HepG2 (cell line): ENCODE results near the gene PIGW. TPM values are rescaled to one million over a fixed set of nuclear protein-coding genes. Genes with fewer than 3 reads are reported as not detected.

Experiments
- CHD2 ChIP-seq: IDR thresholded peaks from 2 replicates; pipeline ENCODE4 v1.6.1; 2011; ENCODE audit warnings: low read depth, low read length, improper control_type of control experiment
- HNF4G ChIP-seq, 2 experiments: sonication (generic) in 1 of 2; formaldehyde crosslinking in 1 of 2; IDR thresholded peaks; 2 replicates each; pipeline versions ENCODE4 v1.4.0 to v1.6.1; 2011 to 2020; ENCODE audit warnings: borderline replicate concordance in 2 of 2, low read depth in 2 of 2, mild to moderate bottlenecking in 2 of 2, low read length in 1 of 2, missing genetic modification reagents in 1 of 2, moderate library complexity in 1 of 2
- MTF2 ChIP-seq: sonication (generic); formaldehyde crosslinking; IDR thresholded peaks from 2 replicates; pipeline ENCODE4 v1.5.0; 2020; ENCODE audit warnings: missing genetic modification reagents, borderline replicate concordance
- RFXANK ChIP-seq: IDR thresholded peaks from 2 replicates; pipeline ENCODE4 v1.6.1; 2016
- TAF15 ChIP-seq: fragments of 200-400 bp; formaldehyde crosslinking; IDR thresholded peaks from one replicate; pipeline ENCODE4 v1.6.1; 2018; ENCODE audit warnings: mild to moderate bottlenecking, low read depth, low read length; ENCODE audit not compliant: poor library complexity, severe bottlenecking
- ZNF205 ChIP-seq: IDR thresholded peaks from 2 replicates; pipeline ENCODE4 v1.6.1; 2018; ENCODE audit warnings: missing biosample characterization, missing genetic modification reagents
- ZNF343 ChIP-seq: sonication (generic); formaldehyde crosslinking; IDR thresholded peaks from 2 replicates; pipeline ENCODE4 v1.4.0; 2020; ENCODE audit warnings: mild to moderate bottlenecking, missing genetic modification reagents
- ZNF431 ChIP-seq: sonication (generic); formaldehyde crosslinking; IDR thresholded peaks from 2 replicates; pipeline ENCODE4 v1.9.0; 2022; ENCODE audit warnings: missing genetic modification reagents, low read depth, mild to moderate bottlenecking, borderline replicate concordance
- ZNF879 ChIP-seq: sonication (generic); formaldehyde crosslinking; IDR thresholded peaks from 2 replicates; pipeline ENCODE4 v1.8.1; 2023; ENCODE audit warnings: missing genetic modification reagents
- polyA plus RNA-seq, 8 experiments: library from polyadenylated mRNA; depleted of rRNA in 3 of 8; stranded (reverse) in 7 of 8; unstranded in 1 of 8; fragments of >200 nt; fragmentation: Illumina TruSeq in 4 of 8; extraction: Trizol in 4 of 8; gene quantifications; 2 replicates each; pipeline versions ENCODE4 v1.2.1 to v1.2.3, GENCODE V29; 2011 to 2016; ENCODE audit warnings: low read depth in 4 of 8, missing spikeins in 1 of 8, mixed read lengths in 1 of 8; ENCODE audit not compliant: insufficient read depth in 1 of 8
- total RNA-seq, 5 experiments: library from RNA; depleted of rRNA; stranded (reverse); fragments of >200 nt; fragmentation: Illumina TruSeq; extraction: Trizol; gene quantifications; 2 replicates each; pipeline ENCODE4 v1.2.3, GENCODE V29; 2016; ENCODE audit warnings: low read depth in 1 of 5
- TF ChIP-seq, protein P1 (sequence below): sonication (generic); formaldehyde crosslinking; IDR thresholded peaks from 2 replicates; pipeline ENCODE4 v1.5.1; 2020; ENCODE audit warnings: missing genetic modification reagents, mild to moderate bottlenecking, borderline replicate concordance
- TF ChIP-seq, protein P2 (sequence below): sonication (generic); formaldehyde crosslinking; IDR thresholded peaks from 2 replicates; pipeline ENCODE4 v1.8.1; 2023; ENCODE audit warnings: mild to moderate bottlenecking, inconsistent platforms, moderate library complexity, missing genetic modification reagents, borderline replicate concordance
- TF ChIP-seq, protein P3 (sequence below): sonication (generic); formaldehyde crosslinking; conservative IDR thresholded peaks from 2 replicates; pipeline ENCODE4 v1.4.0; 2020; ENCODE audit warnings: mild to moderate bottlenecking, missing genetic modification reagents, moderate library complexity
- TF ChIP-seq, protein P4 (sequence below): sonication (generic); formaldehyde crosslinking; IDR thresholded peaks from 2 replicates; pipeline ENCODE4 v1.9.0; 2022; ENCODE audit warnings: low read depth, missing genetic modification reagents
- TF ChIP-seq, protein P5 (sequence below): sonication (generic); formaldehyde crosslinking; IDR thresholded peaks from 2 replicates; pipeline ENCODE4 v1.4.0; 2020; ENCODE audit warnings: missing genetic modification reagents
- TF ChIP-seq, protein P6 (sequence below): sonication (generic); formaldehyde crosslinking; IDR thresholded peaks from 2 replicates; pipeline ENCODE4 v1.5.0; 2020; ENCODE audit warnings: mild to moderate bottlenecking, missing genetic modification reagents, moderate library complexity

PIGW gene
- total and polyA plus RNA-seq, 2 of the 13 experiments (the other 11 are each of a cell fraction or from before 2014, with no cell fraction given), result 9.0 to 24.0 TPM

DNA sequence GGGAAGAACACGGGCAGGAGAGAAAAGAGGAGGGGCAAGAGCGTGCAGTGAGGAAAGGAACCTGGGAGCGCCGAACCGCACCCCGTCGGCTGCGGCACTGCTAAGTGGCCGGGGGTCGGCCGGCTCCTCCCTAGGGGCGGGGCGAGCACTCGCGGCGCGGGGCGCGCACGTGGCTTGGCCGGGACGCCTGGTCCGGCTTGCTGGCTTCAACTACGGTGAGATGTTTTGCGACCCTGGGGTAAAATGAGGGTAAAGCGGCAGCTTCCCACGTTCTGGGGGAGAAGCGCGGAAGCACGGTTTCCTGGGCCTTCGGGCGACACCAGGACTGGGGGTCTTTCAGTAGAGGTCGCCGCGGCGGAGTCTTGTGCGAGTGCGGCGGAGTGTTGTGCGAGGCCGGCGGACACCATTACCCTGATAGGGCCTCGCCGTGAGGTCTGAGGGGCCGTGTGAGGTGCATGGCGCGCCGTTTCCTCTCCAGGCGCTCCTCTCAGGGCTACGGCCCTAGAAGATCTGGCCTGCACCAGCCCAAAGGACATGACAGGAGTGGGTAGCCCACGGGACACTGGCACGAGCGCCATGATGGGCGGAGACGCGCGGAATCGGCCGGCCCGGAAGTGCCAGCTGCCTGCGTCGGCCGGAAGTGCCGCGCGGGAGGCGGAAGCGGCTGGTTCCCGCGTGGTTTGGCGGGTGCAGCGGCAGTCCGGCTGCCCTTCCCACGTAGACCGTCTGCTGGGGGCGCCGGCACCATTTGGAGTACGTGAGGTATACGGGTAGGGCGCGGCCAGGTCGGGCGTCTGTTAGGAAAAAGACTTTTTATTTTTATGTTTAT is at the start of gene PIGW, which contains the start of gene MYO19 (continued):
- TF ChIP-seq, protein P1, sequence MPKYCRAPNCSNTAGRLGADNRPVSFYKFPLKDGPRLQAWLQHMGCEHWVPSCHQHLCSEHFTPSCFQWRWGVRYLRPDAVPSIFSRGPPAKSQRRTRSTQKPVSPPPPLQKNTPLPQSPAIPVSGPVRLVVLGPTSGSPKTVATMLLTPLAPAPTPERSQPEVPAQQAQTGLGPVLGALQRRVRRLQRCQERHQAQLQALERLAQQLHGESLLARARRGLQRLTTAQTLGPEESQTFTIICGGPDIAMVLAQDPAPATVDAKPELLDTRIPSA (CRISPR knock-in tag), result no peak; the same call in 1 of the 2 replicates
- TF ChIP-seq, protein P2, sequence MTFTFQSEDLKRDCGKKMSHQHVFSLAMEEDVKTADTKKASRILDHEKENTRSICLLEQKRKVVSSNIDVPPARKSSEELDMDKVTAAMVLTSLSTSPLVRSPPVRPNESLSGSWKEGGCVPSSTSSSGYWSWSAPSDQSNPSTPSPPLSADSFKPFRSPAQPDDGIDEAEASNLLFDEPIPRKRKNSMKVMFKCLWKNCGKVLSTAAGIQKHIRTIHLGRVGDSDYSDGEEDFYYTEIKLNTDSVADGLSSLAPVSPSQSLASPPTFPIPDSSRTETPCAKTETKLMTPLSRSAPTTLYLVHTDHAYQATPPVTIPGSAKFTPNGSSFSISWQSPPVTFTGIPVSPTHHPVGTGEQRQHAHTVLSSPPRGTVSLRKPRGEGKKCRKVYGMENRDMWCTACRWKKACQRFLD (CRISPR knock-in tag), result peak; percentile 92; the same call in 1 of the 2 replicates
- TF ChIP-seq ZNF205 (CRISPR knock-in tag) (no peak), ZNF879 (peak; percentile 77; the same call in 1 of the 2 replicates), CHD2 (peak; percentile 97), RFXANK (CRISPR knock-in tag) (peak; percentile 21; the same call in 1 of the 2 replicates), ZNF343 (no peak; the same call in 1 of the 2 replicates), MTF2 (CRISPR knock-in tag) (peak; percentile 56; the same call in 1 of the 2 replicates), HNF4G (IDR thresholded peaks at IDR 0.05; ENCODE audit: borderline replicate concordance, low read depth, low read length) (no peak), HNF4G (CRISPR knock-in tag; IDR thresholded peaks at IDR 0.05; ENCODE audit: borderline replicate concordance, low read depth) (peak; percentile 50; the same call in 1 of the 2 replicates), TAF15 (peak; percentile 53), ZNF431 (CRISPR knock-in tag) (0 out of 2 replicates have a peak, but pooled peaks have one; percentile 41)
- TF ChIP-seq, protein P3, sequence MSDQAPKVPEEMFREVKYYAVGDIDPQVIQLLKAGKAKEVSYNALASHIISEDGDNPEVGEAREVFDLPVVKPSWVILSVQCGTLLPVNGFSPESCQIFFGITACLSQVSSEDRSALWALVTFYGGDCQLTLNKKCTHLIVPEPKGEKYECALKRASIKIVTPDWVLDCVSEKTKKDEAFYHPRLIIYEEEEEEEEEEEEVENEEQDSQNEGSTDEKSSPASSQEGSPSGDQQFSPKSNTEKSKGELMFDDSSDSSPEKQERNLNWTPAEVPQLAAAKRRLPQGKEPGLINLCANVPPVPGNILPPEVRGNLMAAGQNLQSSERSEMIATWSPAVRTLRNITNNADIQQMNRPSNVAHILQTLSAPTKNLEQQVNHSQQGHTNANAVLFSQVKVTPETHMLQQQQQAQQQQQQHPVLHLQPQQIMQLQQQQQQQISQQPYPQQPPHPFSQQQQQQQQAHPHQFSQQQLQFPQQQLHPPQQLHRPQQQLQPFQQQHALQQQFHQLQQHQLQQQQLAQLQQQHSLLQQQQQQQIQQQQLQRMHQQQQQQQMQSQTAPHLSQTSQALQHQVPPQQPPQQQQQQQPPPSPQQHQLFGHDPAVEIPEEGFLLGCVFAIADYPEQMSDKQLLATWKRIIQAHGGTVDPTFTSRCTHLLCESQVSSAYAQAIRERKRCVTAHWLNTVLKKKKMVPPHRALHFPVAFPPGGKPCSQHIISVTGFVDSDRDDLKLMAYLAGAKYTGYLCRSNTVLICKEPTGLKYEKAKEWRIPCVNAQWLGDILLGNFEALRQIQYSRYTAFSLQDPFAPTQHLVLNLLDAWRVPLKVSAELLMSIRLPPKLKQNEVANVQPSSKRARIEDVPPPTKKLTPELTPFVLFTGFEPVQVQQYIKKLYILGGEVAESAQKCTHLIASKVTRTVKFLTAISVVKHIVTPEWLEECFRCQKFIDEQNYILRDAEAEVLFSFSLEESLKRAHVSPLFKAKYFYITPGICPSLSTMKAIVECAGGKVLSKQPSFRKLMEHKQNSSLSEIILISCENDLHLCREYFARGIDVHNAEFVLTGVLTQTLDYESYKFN (CRISPR knock-in tag), result no peak; the same call in 1 of the 2 replicates
- TF ChIP-seq, protein P4, sequence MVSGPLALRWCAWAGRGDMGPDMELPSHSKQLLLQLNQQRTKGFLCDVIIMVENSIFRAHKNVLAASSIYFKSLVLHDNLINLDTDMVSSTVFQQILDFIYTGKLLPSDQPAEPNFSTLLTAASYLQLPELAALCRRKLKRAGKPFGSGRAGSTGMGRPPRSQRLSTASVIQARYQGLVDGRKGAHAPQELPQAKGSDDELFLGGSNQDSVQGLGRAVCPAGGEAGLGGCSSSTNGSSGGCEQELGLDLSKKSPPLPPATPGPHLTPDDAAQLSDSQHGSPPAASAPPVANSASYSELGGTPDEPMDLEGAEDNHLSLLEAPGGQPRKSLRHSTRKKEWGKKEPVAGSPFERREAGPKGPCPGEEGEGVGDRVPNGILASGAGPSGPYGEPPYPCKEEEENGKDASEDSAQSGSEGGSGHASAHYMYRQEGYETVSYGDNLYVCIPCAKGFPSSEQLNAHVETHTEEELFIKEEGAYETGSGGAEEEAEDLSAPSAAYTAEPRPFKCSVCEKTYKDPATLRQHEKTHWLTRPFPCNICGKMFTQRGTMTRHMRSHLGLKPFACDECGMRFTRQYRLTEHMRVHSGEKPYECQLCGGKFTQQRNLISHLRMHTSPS (CRISPR knock-in tag), result 0 out of 2 replicates have a peak, but pooled peaks have one; percentile 10
- TF ChIP-seq, protein P5, sequence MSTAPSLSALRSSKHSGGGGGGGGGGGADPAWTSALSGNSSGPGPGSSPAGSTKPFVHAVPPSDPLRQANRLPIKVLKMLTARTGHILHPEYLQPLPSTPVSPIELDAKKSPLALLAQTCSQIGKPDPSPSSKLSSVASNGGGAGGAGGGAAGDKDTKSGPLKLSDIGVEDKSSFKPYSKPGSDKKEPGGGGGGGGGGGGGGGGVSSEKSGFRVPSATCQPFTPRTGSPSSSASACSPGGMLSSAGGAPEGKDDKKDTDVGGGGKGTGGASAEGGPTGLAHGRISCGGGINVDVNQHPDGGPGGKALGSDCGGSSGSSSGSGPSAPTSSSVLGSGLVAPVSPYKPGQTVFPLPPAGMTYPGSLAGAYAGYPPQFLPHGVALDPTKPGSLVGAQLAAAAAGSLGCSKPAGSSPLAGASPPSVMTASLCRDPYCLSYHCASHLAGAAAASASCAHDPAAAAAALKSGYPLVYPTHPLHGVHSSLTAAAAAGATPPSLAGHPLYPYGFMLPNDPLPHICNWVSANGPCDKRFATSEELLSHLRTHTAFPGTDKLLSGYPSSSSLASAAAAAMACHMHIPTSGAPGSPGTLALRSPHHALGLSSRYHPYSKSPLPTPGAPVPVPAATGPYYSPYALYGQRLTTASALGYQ (CRISPR knock-in tag), result peak; percentile 54; the same call in 1 of the 2 replicates
- TF ChIP-seq, protein P6, sequence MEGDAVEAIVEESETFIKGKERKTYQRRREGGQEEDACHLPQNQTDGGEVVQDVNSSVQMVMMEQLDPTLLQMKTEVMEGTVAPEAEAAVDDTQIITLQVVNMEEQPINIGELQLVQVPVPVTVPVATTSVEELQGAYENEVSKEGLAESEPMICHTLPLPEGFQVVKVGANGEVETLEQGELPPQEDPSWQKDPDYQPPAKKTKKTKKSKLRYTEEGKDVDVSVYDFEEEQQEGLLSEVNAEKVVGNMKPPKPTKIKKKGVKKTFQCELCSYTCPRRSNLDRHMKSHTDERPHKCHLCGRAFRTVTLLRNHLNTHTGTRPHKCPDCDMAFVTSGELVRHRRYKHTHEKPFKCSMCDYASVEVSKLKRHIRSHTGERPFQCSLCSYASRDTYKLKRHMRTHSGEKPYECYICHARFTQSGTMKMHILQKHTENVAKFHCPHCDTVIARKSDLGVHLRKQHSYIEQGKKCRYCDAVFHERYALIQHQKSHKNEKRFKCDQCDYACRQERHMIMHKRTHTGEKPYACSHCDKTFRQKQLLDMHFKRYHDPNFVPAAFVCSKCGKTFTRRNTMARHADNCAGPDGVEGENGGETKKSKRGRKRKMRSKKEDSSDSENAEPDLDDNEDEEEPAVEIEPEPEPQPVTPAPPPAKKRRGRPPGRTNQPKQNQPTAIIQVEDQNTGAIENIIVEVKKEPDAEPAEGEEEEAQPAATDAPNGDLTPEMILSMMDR (CRISPR knock-in tag), result peak; percentile 63
